ENCODE results near the gene ABCG2. TPM values are rescaled to one million over a fixed set of nuclear protein-coding genes. Genes with fewer than 3 reads are reported as not detected.
"Not testable (repeated sequence)": the region's sequence is repeated elsewhere in the genome, so short reads cannot be mapped to it uniquely, and the experiment has no call there.

ABCG2 gene
- total RNA-seq, 5 donors from 2014 or later (not counting 1 experiment from before 2014, with no cell fraction given), result 0.35 to 1.1 (median 0.44) TPM; not detected in 1

- ChIA-PET CTCF (interaction anchor here in 1 of 2 donors (0.6 kb wide), 1 partner anchor 298 kb away, joined by 3 read pairs; no protein-coding TSS in a partner anchor), POLR2A (no interaction called here)
- Histone ChIP-seq H3K9me3 (no peaks in the 10 kb centered on the region), H3K4me3 (ENCODE audit: control insufficient read depth in 1 of 2, extremely low read depth in 1 of 2, low read length in 1 of 2) (peak overlapping the region; percentile 42 to 69), H3K27ac (ENCODE audit: low read length) (no peak overlapping the region), H3K36me3 (ENCODE audit: control insufficient read depth in 2 of 2, extremely low read depth in 1 of 2, insufficient read depth in 1 of 2, low read length in 1 of 2) (no peaks in the 10 kb centered on the region), H3K4me1 (ENCODE audit: control insufficient read depth in 1 of 2, extremely low read depth in 1 of 2, insufficient read depth in 2 of 2, low read length in 2 of 2) (peaks cover 0 to 11% of the 10 kb centered on the region in 2 experiments), H3K27me3 (replicated peaks in 1 of 2; ENCODE audit: control insufficient read depth in 2 of 2, extremely low read depth in 1 of 2, insufficient read depth in 2 of 2, low read length in 1 of 2) (peaks cover 0 to 9% of the 10 kb centered on the region in 2 experiments)
- Mint-ChIP-seq H3K27me3 (peaks cover 8 to 9% of the 10 kb centered on the region in 2 donors), H3K36me3 (no peaks in the 10 kb centered on the region), H3K9me3 (no peaks in the 10 kb centered on the region), H3K4me1 (peaks cover 14 to 16% (median 15%) of the 10 kb centered on the region in 3 donors), H3K4me3 (peak overlapping the region; percentile 59 to 70 (median 63)), H3K27ac (no peak overlapping the region)
- no peak for ATAC-seq (replicated peaks in 1 of 4)
- no peak for DNase-seq
- WGBS (ENCODE audit: insufficient coverage), result 6% methylated on average over 8 of the region's 12 CpGs
Observed at GRCh38 chr4:88158038-88158488, 376 bp downstream of the ABCG2 start.

- POLR2A ChIA-PET; H3K4me1 ChIP-seq (ENCODE audit: control insufficient read depth in 1 of 2, extremely low read depth in 1 of 2, insufficient read depth in 2 of 2, low read length in 2 of 2); H3K4me3 Mint-ChIP-seq; H3K9me3 Mint-ChIP-seq; H3K27me3 ChIP-seq (replicated peaks in 1 of 2; ENCODE audit: control insufficient read depth in 2 of 2, extremely low read depth in 1 of 2, insufficient read depth in 2 of 2, low read length in 1 of 2); CTCF ChIA-PET; H3K9me3 ChIP-seq; H3K27ac ChIP-seq (ENCODE audit: low read length); H3K27ac Mint-ChIP-seq; DNase-seq; H3K27me3 Mint-ChIP-seq; H3K4me3 ChIP-seq (ENCODE audit: control insufficient read depth in 1 of 2, extremely low read depth in 1 of 2, low read length in 1 of 2); ATAC-seq (replicated peaks in 1 of 4); H3K36me3 Mint-ChIP-seq; H3K4me1 Mint-ChIP-seq; H3K36me3 ChIP-seq (ENCODE audit: control insufficient read depth in 2 of 2, extremely low read depth in 1 of 2, insufficient read depth in 1 of 2, low read length in 1 of 2): not testable (repeated sequence)
- 98% methylated on average over 4 of the region's 8 CpGs for WGBS (ENCODE audit: insufficient coverage)
Observed at GRCh38 chr4:88152331-88152730, 6.1 kb downstream of the ABCG2 start.

- Mint-ChIP-seq H3K27ac (no peak overlapping the region), H3K4me3 (no peak overlapping the region), H3K36me3 (no peaks in the 10 kb centered on the region), H3K9me3 (no peaks in the 10 kb centered on the region), H3K4me1 (no peaks in the 10 kb centered on the region), H3K27me3 (no peaks in the 10 kb centered on the region)
- no peak for DNase-seq
- Histone ChIP-seq H3K4me3 (ENCODE audit: control insufficient read depth in 1 of 2, extremely low read depth in 1 of 2, low read length in 1 of 2) (no peak overlapping the region), H3K9me3 (no peaks in the 10 kb centered on the region), H3K4me1 (ENCODE audit: control insufficient read depth in 1 of 2, extremely low read depth in 1 of 2, insufficient read depth in 2 of 2, low read length in 2 of 2) (no peaks in the 10 kb centered on the region), H3K27ac (ENCODE audit: low read length) (no peak overlapping the region), H3K27me3 (replicated peaks in 1 of 2; ENCODE audit: control insufficient read depth in 2 of 2, extremely low read depth in 1 of 2, insufficient read depth in 2 of 2, low read length in 1 of 2) (no peaks in the 10 kb centered on the region), H3K36me3 (ENCODE audit: control insufficient read depth in 2 of 2, extremely low read depth in 1 of 2, insufficient read depth in 1 of 2, low read length in 1 of 2) (no peaks in the 10 kb centered on the region)
- ATAC-seq (replicated peaks in 1 of 4), result no peak
- ChIA-PET POLR2A (no interaction called here), CTCF (no interaction called here)
- no CpG with 5 or more reads among the region's 2 CpGs for WGBS (ENCODE audit: insufficient coverage)
Observed at GRCh38 chr4:88148560-88148959, 9.9 kb downstream of the ABCG2 start.

GRCh38 chr4:88147799-88148217, 10.6 kb downstream of the ABCG2 start:
- no peak for ATAC-seq (replicated peaks in 1 of 4)
- H3K27ac ChIP-seq (ENCODE audit: low read length), result no peak overlapping the region
- no peaks in the 10 kb centered on the region for H3K27me3 ChIP-seq (replicated peaks in 1 of 2; ENCODE audit: control insufficient read depth in 2 of 2, extremely low read depth in 1 of 2, insufficient read depth in 2 of 2, low read length in 1 of 2)
- DNase-seq, result no peak
- WGBS (ENCODE audit: insufficient coverage), result 100% methylated on average over 2 of the region's 4 CpGs
- ChIA-PET CTCF (no interaction called here), POLR2A (no interaction called here)
- no peaks in the 10 kb centered on the region for H3K4me1 ChIP-seq (ENCODE audit: control insufficient read depth in 1 of 2, extremely low read depth in 1 of 2, insufficient read depth in 2 of 2, low read length in 2 of 2)
- no peak overlapping the region for H3K4me3 ChIP-seq (ENCODE audit: control insufficient read depth in 1 of 2, extremely low read depth in 1 of 2, low read length in 1 of 2)
- Mint-ChIP-seq H3K9me3 (no peaks in the 10 kb centered on the region), H3K4me3 (no peak overlapping the region), H3K27ac (no peak overlapping the region), H3K36me3 (no peaks in the 10 kb centered on the region), H3K4me1 (no peaks in the 10 kb centered on the region), H3K27me3 (no peaks in the 10 kb centered on the region)
- no peaks in the 10 kb centered on the region for H3K9me3 ChIP-seq
- no peaks in the 10 kb centered on the region for H3K36me3 ChIP-seq (ENCODE audit: control insufficient read depth in 2 of 2, extremely low read depth in 1 of 2, insufficient read depth in 1 of 2, low read length in 1 of 2)

- ChIA-PET CTCF (no interaction called here), POLR2A (no interaction called here)
- H3K27me3 Mint-ChIP-seq, result no peaks in the 10 kb centered on the region
- H3K4me3 Mint-ChIP-seq, result no peak overlapping the region
- Histone ChIP-seq H3K36me3 (ENCODE audit: control insufficient read depth in 2 of 2, extremely low read depth in 1 of 2, insufficient read depth in 1 of 2, low read length in 1 of 2) (no peaks in the 10 kb centered on the region), H3K27me3 (replicated peaks in 1 of 2; ENCODE audit: control insufficient read depth in 2 of 2, extremely low read depth in 1 of 2, insufficient read depth in 2 of 2, low read length in 1 of 2) (no peaks in the 10 kb centered on the region), H3K4me1 (ENCODE audit: control insufficient read depth in 1 of 2, extremely low read depth in 1 of 2, insufficient read depth in 2 of 2, low read length in 2 of 2) (no peaks in the 10 kb centered on the region), H3K4me3 (ENCODE audit: control insufficient read depth in 1 of 2, extremely low read depth in 1 of 2, low read length in 1 of 2) (no peak overlapping the region), H3K9me3 (no peaks in the 10 kb centered on the region), H3K27ac (ENCODE audit: low read length) (no peak overlapping the region)
- H3K36me3 Mint-ChIP-seq, result no peaks in the 10 kb centered on the region
- DNase-seq, result no peak
- no peak overlapping the region for H3K27ac Mint-ChIP-seq
- no peak for ATAC-seq (replicated peaks in 1 of 4)
- no peaks in the 10 kb centered on the region for H3K4me1 Mint-ChIP-seq
- H3K9me3 Mint-ChIP-seq, result no peaks in the 10 kb centered on the region
Observed at GRCh38 chr4:88146891-88147290, 11.5 kb downstream of the ABCG2 start.

- ChIA-PET CTCF (no interaction called here), POLR2A (no interaction called here)
- no peaks in the 10 kb centered on the region for H3K27me3 ChIP-seq (replicated peaks in 1 of 2; ENCODE audit: control insufficient read depth in 2 of 2, extremely low read depth in 1 of 2, insufficient read depth in 2 of 2, low read length in 1 of 2)
- H3K9me3 Mint-ChIP-seq, result no peaks in the 10 kb centered on the region
- H3K4me1 ChIP-seq (ENCODE audit: control insufficient read depth in 1 of 2, extremely low read depth in 1 of 2, insufficient read depth in 2 of 2, low read length in 2 of 2), result no peaks in the 10 kb centered on the region
- no peaks in the 10 kb centered on the region for H3K9me3 ChIP-seq
- WGBS (ENCODE audit: insufficient coverage), result no CpG with 5 or more reads among the region's 3 CpGs
- ATAC-seq (replicated peaks in 1 of 4) (no peak), DNase-seq (no peak)
- H3K27me3 Mint-ChIP-seq, result no peaks in the 10 kb centered on the region
- no peaks in the 10 kb centered on the region for H3K36me3 ChIP-seq (ENCODE audit: control insufficient read depth in 2 of 2, extremely low read depth in 1 of 2, insufficient read depth in 1 of 2, low read length in 1 of 2)
- no peaks in the 10 kb centered on the region for H3K36me3 Mint-ChIP-seq
- H3K27ac Mint-ChIP-seq, result no peak overlapping the region
- H3K4me1 Mint-ChIP-seq, result no peaks in the 10 kb centered on the region
- H3K27ac ChIP-seq (ENCODE audit: low read length), result no peak overlapping the region
- H3K4me3 Mint-ChIP-seq, result no peak overlapping the region
- H3K4me3 ChIP-seq (ENCODE audit: control insufficient read depth in 1 of 2, extremely low read depth in 1 of 2, low read length in 1 of 2), result no peak overlapping the region
Observed at GRCh38 chr4:88144866-88145300, 13.6 kb downstream of the ABCG2 start.

GRCh38 chr4:88144048-88144447, 14.4 kb downstream of the ABCG2 start:
- Mint-ChIP-seq H3K36me3 (no peaks in the 10 kb centered on the region), H3K27me3 (no peaks in the 10 kb centered on the region), H3K4me3 (no peak overlapping the region), H3K27ac (no peak overlapping the region), H3K9me3 (no peaks in the 10 kb centered on the region), H3K4me1 (no peaks in the 10 kb centered on the region)
- Histone ChIP-seq H3K36me3 (ENCODE audit: control insufficient read depth in 2 of 2, extremely low read depth in 1 of 2, insufficient read depth in 1 of 2, low read length in 1 of 2) (no peaks in the 10 kb centered on the region), H3K27me3 (replicated peaks in 1 of 2; ENCODE audit: control insufficient read depth in 2 of 2, extremely low read depth in 1 of 2, insufficient read depth in 2 of 2, low read length in 1 of 2) (no peaks in the 10 kb centered on the region), H3K9me3 (no peaks in the 10 kb centered on the region), H3K4me3 (ENCODE audit: control insufficient read depth in 1 of 2, extremely low read depth in 1 of 2, low read length in 1 of 2) (no peak overlapping the region), H3K4me1 (ENCODE audit: control insufficient read depth in 1 of 2, extremely low read depth in 1 of 2, insufficient read depth in 2 of 2, low read length in 2 of 2) (no peaks in the 10 kb centered on the region), H3K27ac (ENCODE audit: low read length) (no peak overlapping the region)
- ATAC-seq (replicated peaks in 1 of 4) (no peak), DNase-seq (no peak)
- WGBS (ENCODE audit: insufficient coverage), result 77% methylated on average over 2 of the region's 5 CpGs
- ChIA-PET CTCF (no interaction called here), POLR2A (no interaction called here)
